H1 (cell line): ENCODE results near the gene NDUFB6. TPM values are rescaled to one million over a fixed set of nuclear protein-coding genes. Genes with fewer than 3 reads are reported as not detected.

Source experiments
- CTCF ChIA-PET: fragments of 300-600 bp; sonication (Branson Sonifier 250); formaldehyde crosslinking; loops from one replicate; lab custom pipeline; 2021; ENCODE audit not compliant: partially characterized antibody; lab: Charles Lee
- POLR2A ChIA-PET: fragments of 300-600 bp; sonication (Branson Sonifier 250); formaldehyde crosslinking; loops from one replicate; lab custom pipeline; 2021; ENCODE audit warnings: inconsistent platforms; ENCODE audit not compliant: partially characterized antibody; lab: Charles Lee
- DNase-seq, 2 experiments: peaks; one replicate each; pipeline versions ENCODE4 v3.0.0 to v3.0.0-alpha.2; 2010 to 2022; ENCODE audit warnings: low spot score in 2 of 2, low read depth in 1 of 2, mixed read lengths in 1 of 2
- FAIRE-seq: peaks from 2 replicates; lab custom pipeline; 2011; peaks lifted over from hg19 to GRCh38; lab: Jason Lieb, UNC
- H2AFZ ChIP-seq: 2 replicates; pipeline ENCODE4 v1.8.1; 2012; ENCODE audit warnings: low read length, inconsistent platforms
- H2AK5ac ChIP-seq: 2 replicates; pipeline ENCODE4 v1.6.1; 2013; ENCODE audit warnings: low read depth, low read length
- H2BK120ac ChIP-seq: replicated peaks from 2 replicates; pipeline ENCODE3; 2013; ENCODE audit warnings: low read depth, low read length, inconsistent platforms
- H2BK12ac ChIP-seq: 2 replicates; pipeline ENCODE4 v1.6.1; 2013; ENCODE audit warnings: low read depth, low read length
- H2BK15ac ChIP-seq: 2 replicates; pipeline ENCODE4 v1.6.1; 2013; ENCODE audit warnings: low read length
- H2BK20ac ChIP-seq: 2 replicates; pipeline ENCODE4 v1.6.1; 2013; ENCODE audit warnings: low read length
- H2BK5ac ChIP-seq: 2 replicates; pipeline ENCODE4 v1.6.1; 2013; ENCODE audit warnings: low read depth, low read length
- H3K14ac ChIP-seq: 2 replicates; pipeline ENCODE4 v1.6.1; 2013; ENCODE audit warnings: inconsistent platforms; ENCODE audit not compliant: insufficient read length
- H3K18ac ChIP-seq: 2 replicates; pipeline ENCODE4 v1.6.1; 2013; ENCODE audit warnings: low read length; ENCODE audit errors: extremely low read depth
- H3K23ac ChIP-seq: 2 replicates; pipeline ENCODE4 v1.6.1; 2013; ENCODE audit warnings: inconsistent platforms; ENCODE audit not compliant: insufficient read length
- H3K23me2 ChIP-seq: 2 replicates; pipeline ENCODE4 v1.6.1; 2013; ENCODE audit warnings: low read depth, low read length
- H3K27ac ChIP-seq: 2 replicates; pipeline ENCODE4 v1.6.1; 2011; ENCODE audit warnings: low read depth, low read length, inconsistent platforms
- H3K27me3 ChIP-seq, 4 experiments: replicated peaks in 1 of 4; 1 replicate in 1 of 4; 2 replicates in 3 of 4; pipeline versions ENCODE4 v1.6.1 to v1.8.1; 2011 to 2013; ENCODE audit warnings: low read length in 3 of 4, mild to moderate bottlenecking in 3 of 4, inconsistent platforms in 2 of 4, mixed read lengths in 2 of 4, moderate library complexity in 1 of 4; ENCODE audit not compliant: control insufficient read depth in 3 of 4, insufficient read depth in 3 of 4; ENCODE audit errors: extremely low read depth in 1 of 4
- H3K36me3 ChIP-seq, 4 experiments: 2 replicates each; pipeline versions ENCODE4 v1.6.1 to v1.8.1; 2011 to 2013; ENCODE audit warnings: mild to moderate bottlenecking in 4 of 4, low read length in 3 of 4, moderate library complexity in 2 of 4, control low read depth in 1 of 4, inconsistent platforms in 1 of 4; ENCODE audit not compliant: insufficient read depth in 4 of 4, control insufficient read depth in 2 of 4
- H3K4ac ChIP-seq: replicated peaks from 2 replicates; pipeline ENCODE3; 2013; ENCODE audit warnings: low read length, low read depth, mixed read lengths, inconsistent platforms; ENCODE audit not compliant: insufficient read length
- H3K4me1 ChIP-seq, 4 experiments: replicated peaks in 1 of 4; 1 replicate in 1 of 4; 2 replicates in 3 of 4; pipeline versions ENCODE4 v1.6.1 to v1.8.1; 2011 to 2013; ENCODE audit warnings: low read length in 3 of 4, inconsistent platforms in 2 of 4, mixed read lengths in 1 of 4; ENCODE audit not compliant: insufficient read depth in 4 of 4, control insufficient read depth in 3 of 4
- H3K4me2 ChIP-seq, 2 experiments: 2 replicates each; pipeline versions ENCODE4 v1.6.1 to v1.8.1; 2011 to 2013; ENCODE audit warnings: low read depth in 2 of 2, low read length in 2 of 2, control low read depth in 1 of 2, inconsistent platforms in 1 of 2, mild to moderate bottlenecking in 1 of 2; ENCODE audit not compliant: insufficient read depth in 1 of 2
- H3K4me3 ChIP-seq, 4 experiments: fragments of 200-600, 300-600 bp in 1 of 4; sonication (generic), shearing (Covaris generic), sonication (Bioruptor Twin) in 1 of 4; 2 replicates each; pipeline versions ENCODE4 v1.5.1 to v1.8.1; 2011 to 2016; ENCODE audit warnings: low read length in 4 of 4, low read depth in 3 of 4, control low read depth in 2 of 4, inconsistent platforms in 2 of 4, mild to moderate bottlenecking in 2 of 4, mixed read lengths in 1 of 4, moderate library complexity in 1 of 4; ENCODE audit not compliant: insufficient read depth in 2 of 4; ENCODE audit errors: extremely low read depth in 1 of 4
- H3K56ac ChIP-seq: replicated peaks from 2 replicates; pipeline ENCODE3; 2013; ENCODE audit warnings: low read depth, mild to moderate bottlenecking, mixed read lengths, low read length, inconsistent platforms; ENCODE audit not compliant: insufficient read length
- H3K79me1 ChIP-seq: 2 replicates; pipeline ENCODE4 v1.6.1; 2013; ENCODE audit warnings: low read depth, low read length, control low read depth
- H3K79me2 ChIP-seq, 2 experiments: 2 replicates each; pipeline versions ENCODE4 v1.6.1 to v1.8.1; 2012 to 2013; ENCODE audit warnings: low read length in 2 of 2, mild to moderate bottlenecking in 2 of 2, inconsistent platforms in 1 of 2; ENCODE audit not compliant: insufficient read depth in 2 of 2, control insufficient read depth in 1 of 2
- H3K9ac ChIP-seq, 4 experiments: replicated peaks in 1 of 4; 1 replicate in 1 of 4; 2 replicates in 3 of 4; pipeline versions ENCODE4 v1.6.1 to v1.8.1; 2011 to 2013; ENCODE audit warnings: low read depth in 3 of 4, low read length in 3 of 4, control low read depth in 2 of 4, mild to moderate bottlenecking in 2 of 4, moderate library complexity in 2 of 4, inconsistent platforms in 1 of 4; ENCODE audit errors: extremely low read depth in 1 of 4
- H3K9me3 ChIP-seq, 2 experiments: 2 replicates each; pipeline versions ENCODE4 v1.6.1 to v1.8.1; 2012 to 2013; ENCODE audit warnings: mild to moderate bottlenecking in 2 of 2, moderate library complexity in 2 of 2, control low read depth in 1 of 2, inconsistent platforms in 1 of 2, low read depth in 1 of 2, low read length in 1 of 2, mixed read lengths in 1 of 2; ENCODE audit not compliant: insufficient read depth in 2 of 2
- H4K20me1 ChIP-seq, 2 experiments: replicated peaks in 1 of 2; 2 replicates each; pipeline versions ENCODE3 to v1.8.1; 2011 to 2013; ENCODE audit warnings: inconsistent platforms in 2 of 2, low read length in 2 of 2, mild to moderate bottlenecking in 1 of 2; ENCODE audit not compliant: insufficient read depth in 2 of 2, control insufficient read depth in 1 of 2
- H4K5ac ChIP-seq: 2 replicates; pipeline ENCODE4 v1.6.1; 2013; ENCODE audit warnings: low read length, low read depth, mixed read lengths, inconsistent platforms; ENCODE audit not compliant: insufficient read length
- H4K8ac ChIP-seq: 2 replicates; pipeline ENCODE4 v1.8.0; 2013; ENCODE audit warnings: mild to moderate bottlenecking, moderate library complexity, low read length, inconsistent platforms; ENCODE audit not compliant: insufficient read depth; ENCODE audit errors: extremely low read depth
- H4K91ac ChIP-seq: replicated peaks from 2 replicates; pipeline ENCODE3; 2013; ENCODE audit warnings: low read length, mixed read lengths, inconsistent platforms; ENCODE audit not compliant: insufficient read length
- CTCF ChIP-seq, 3 experiments: IDR thresholded peaks; 1 replicate in 2 of 3; 2 replicates in 1 of 3; pipeline versions ENCODE4 v1.5.1 to v1.6.1; 2011; ENCODE audit warnings: low read length in 3 of 3, mild to moderate bottlenecking in 3 of 3, inconsistent platforms in 2 of 3, low read depth in 1 of 3, moderate library complexity in 1 of 3; ENCODE audit not compliant: insufficient read depth in 1 of 3; ENCODE audit errors: control extremely low read depth in 1 of 3
- EP300 ChIP-seq, 2 experiments: IDR thresholded peaks; 1 replicate in 1 of 2; 2 replicates in 1 of 2; pipeline ENCODE4 v1.6.1; 2011 to 2012; ENCODE audit warnings: low read depth in 2 of 2, low read length in 2 of 2, mild to moderate bottlenecking in 2 of 2, borderline replicate concordance in 1 of 2, inconsistent platforms in 1 of 2, moderate library complexity in 1 of 2
- RAD21 ChIP-seq, 2 experiments: IDR thresholded peaks in 1 of 2; conservative IDR thresholded peaks in 1 of 2; 2 replicates each; pipeline ENCODE4 v1.6.1; 2011; ENCODE audit warnings: low read depth in 2 of 2, low read length in 2 of 2, improper control_type of control experiment in 1 of 2, inconsistent platforms in 1 of 2, mild to moderate bottlenecking in 1 of 2, moderate library complexity in 1 of 2
- SAP30 ChIP-seq: fragments of 300-600 bp; sonication (generic); IDR thresholded peaks from 2 replicates; pipeline ENCODE4 v1.7.1; 2012; ENCODE audit warnings: low read length, moderate library complexity, mild to moderate bottlenecking, inconsistent platforms; ENCODE audit not compliant: insufficient read depth, insufficient replicate concordance
- SP2 ChIP-seq: IDR thresholded peaks from 2 replicates; pipeline ENCODE4 v1.6.1; 2012; ENCODE audit warnings: mild to moderate bottlenecking, low read length, inconsistent platforms
- TAF1 ChIP-seq: IDR thresholded peaks from 2 replicates; pipeline ENCODE4 v1.6.1; 2011; ENCODE audit warnings: mild to moderate bottlenecking, low read depth, low read length
- TCF12 ChIP-seq: IDR thresholded peaks from 2 replicates; pipeline ENCODE4 v1.6.1; 2011; ENCODE audit warnings: low read depth, mild to moderate bottlenecking, low read length
- TEAD4 ChIP-seq: IDR thresholded peaks from 2 replicates; pipeline ENCODE4 v1.6.1; 2012; ENCODE audit warnings: low read depth, low read length, inconsistent platforms, mixed read lengths
- WGBS, 2 experiments: shearing (Covaris generic) in 1 of 2; methylation state at CpG; one replicate each; pipeline versions ENCODE4 v1.1.6 to v1.1.7; 2013 to 2015; ENCODE audit warnings: low lambda C conversion rate in 2 of 2, mixed read lengths in 2 of 2, inconsistent platforms in 1 of 2, low coverage in 1 of 2, missing lambda C conversion rate in 1 of 2; ENCODE audit not compliant: insufficient replicate concordance in 2 of 2, insufficient coverage in 1 of 2, insufficient read length in 1 of 2; ENCODE audit errors: extremely low coverage in 1 of 2, missing lambda C conversion rate in 1 of 2; 5-methylcytosine and 5-hydroxymethylcytosine counted together
- polyA plus RNA-seq, 7 experiments: library from polyadenylated mRNA; depleted of rRNA in 3 of 7; stranded (reverse) in 5 of 7; unstranded in 2 of 7; fragments of >200 nt in 5 of 7; fragments of 200-250 nt in 2 of 7; gene quantifications; 1 replicate in 5 of 7; 2 replicates in 1 of 7; 4 replicates in 1 of 7; pipeline versions ENCODE4 v1.2.1 to v1.2.3, GENCODE V29; 2011 to 2013; ENCODE audit warnings: missing spikeins in 2 of 7, mixed read lengths in 2 of 7
- total RNA-seq: library from RNA; stranded (reverse); fragmentation: NEBNext Ultra II Directional; extraction: Animal tissue kit (Norgen Biotek cat#: 25700); gene quantifications from 2 replicates; pipeline ENCODE4 v1.2.1, GENCODE V29; 2021

The NDUFB6 gene
- total and polyA plus RNA-seq, 2 of the 8 experiments (the other 6 are each of a cell fraction or from before 2014, with no cell fraction given): 55.8 to 61.4 TPM

- Histone ChIP-seq H4K91ac (no peak overlapping the region), H3K56ac (no peak overlapping the region), H4K8ac (no peak overlapping the region), H3K14ac (no peak overlapping the region), H3K18ac (no peak overlapping the region), H3K4me2 (no peak overlapping the region), H3K4ac (no peak overlapping the region), H3K4me3 (no peak overlapping the region), H2BK20ac (no peak overlapping the region), H4K5ac (no peak overlapping the region), H3K36me3 (no peaks in the 10 kb centered on the region), H2BK5ac (no peak overlapping the region), H3K23ac (no peak overlapping the region), H3K9me3 (no peaks in the 10 kb centered on the region), H2BK120ac (no peak overlapping the region), H2BK15ac (no peak overlapping the region), H2AFZ (peak overlapping the region; percentile 85; the same call in 1 of the 2 replicates), H3K23me2 (no peaks in the 10 kb centered on the region), H2BK12ac (no peak overlapping the region), H3K79me2 (no peaks in the 10 kb centered on the region), H2AK5ac (no peak overlapping the region), H3K27me3 (no peaks in the 10 kb centered on the region), H3K9ac (no peak overlapping the region), H3K27ac (no peak overlapping the region), H4K20me1 (no peaks in the 10 kb centered on the region), H3K4me1 (no peaks in the 10 kb centered on the region), H3K79me1 (no peaks in the 10 kb centered on the region)
- ChIA-PET POLR2A (interaction anchor here (0.8 to 1.3 kb wide), 3 partner anchors 31 to 389 kb away, joined by 3 to 4 read pairs (median 3); no protein-coding TSS in a partner anchor), CTCF (interaction anchor here (0.6 to 12.2 kb wide), 41 partner anchors 8 to 851 kb away, joined by 3 to 248 read pairs (median 4); partner anchors contain the start of genes ACO1, NDUFB6, SMIM27 and TOPORS)
- TF ChIP-seq EP300 (IDR thresholded peaks at IDR 0.05; ENCODE audit: borderline replicate concordance in 1 of 2, low read depth in 2 of 2, low read length in 2 of 2) (no peak), RAD21 (IDR thresholded peaks at IDR 0.05 in 1 of 2, conservative IDR thresholded peaks at IDR 0.05 in 1 of 2; ENCODE audit: low read depth in 2 of 2, low read length in 2 of 2) (peak; percentile 67 to 73), SAP30 (no peak), CTCF (IDR thresholded peaks at IDR 0.05; ENCODE audit: control extremely low read depth in 1 of 3, insufficient read depth in 1 of 3, low read depth in 1 of 3, low read length in 3 of 3) (peak in 2 of 3 experiments; percentile 58 to 74; a peak in 3 of 4 replicates), TEAD4 (peak; percentile 31; the same call in 1 of the 2 replicates), SP2 (no peak), TCF12 (no peak), TAF1 (no peak)
- peak in 1 of 2 experiments; percentile 49 for DNase-seq
- 73% methylated on average over 3 of the region's 3 CpGs; no CpG with 5 or more reads in 1 of the 2 experiments for WGBS, 2 experiments
- peak; percentile 73 for FAIRE-seq
Observed at GRCh38 chr9:32581512-32582143, 8.7 kb upstream of the NDUFB6 start.
